Activated T-helper 1 cell treated with anti-CD3 and anti-CD28 coated beads, Interleukin-12 subunit alpha, Interleukin-12 subunit beta, Interleukin-2, Interleukin-4 antibody, amounts not matched to agents 30 ng/mL and 10 ng/mL and 1 ng/mL, durations not matched to agents 14 hours and 24 hours and 36 hours (primary cell): ENCODE results near the gene UPF2. TPM values are rescaled to one million over a fixed set of nuclear protein-coding genes. Genes with fewer than 3 reads are reported as not detected.
"Not testable (repeated sequence)": the region's sequence is repeated elsewhere in the genome, so short reads cannot be mapped to it uniquely, and the experiment has no call there.

Experiments used
- DNase-seq: peaks from one replicate; pipeline ENCODE4 v3.0.0; 2021; ENCODE audit warnings: low spot score
- H3K27ac Mint-ChIP-seq: one replicate; pipeline ENCODE4 v1.8.0; 2021; ENCODE audit warnings: mild to moderate bottlenecking, mixed read lengths
- H3K27me3 Mint-ChIP-seq: one replicate; pipeline ENCODE4 v1.8.0; 2022; ENCODE audit warnings: mild to moderate bottlenecking, moderate library complexity, mixed read lengths; ENCODE audit not compliant: insufficient read depth
- H3K36me3 Mint-ChIP-seq: one replicate; pipeline ENCODE4 v1.8.0; 2021; ENCODE audit warnings: low read depth, mixed read lengths
- H3K4me1 Mint-ChIP-seq: one replicate; pipeline ENCODE4 v1.8.0; 2021; ENCODE audit warnings: low read depth, mixed read lengths
- H3K4me3 Mint-ChIP-seq: one replicate; pipeline ENCODE4 v1.8.0; 2021; ENCODE audit warnings: mild to moderate bottlenecking, moderate library complexity, mixed read lengths
- H3K9me3 Mint-ChIP-seq: one replicate; pipeline ENCODE4 v1.8.0; 2021; ENCODE audit warnings: mixed read lengths
- intact Hi-C: fragments of 100-400 bp; cut with micrococcal nuclease; formaldehyde crosslinking; loops from one replicate; pipeline ENCODE4 v1.15.1; 2024
- total RNA-seq: library from RNA; stranded (reverse); gene quantifications from 2 replicates; pipeline ENCODE4 v1.2.3, GENCODE V29; 2022

The UPF2 gene
- total RNA-seq, 1 donor from 2014 or later, result 43.6 TPM

- no peaks in the 10 kb centered on the region for H3K27me3 Mint-ChIP-seq
- intact Hi-C loops, result no loop called here
- no peak overlapping the region for H3K27ac Mint-ChIP-seq
- no peak overlapping the region for H3K4me3 Mint-ChIP-seq
- no peaks in the 10 kb centered on the region for H3K9me3 Mint-ChIP-seq
- H3K4me1 Mint-ChIP-seq, result peaks cover 41% of the 10 kb centered on the region
- H3K36me3 Mint-ChIP-seq, result peaks cover 37% of the 10 kb centered on the region
- DNase-seq, result no peak
These were observed 15.1 kb downstream of the UPF2 start for GRCh38 chr10:12027539-12027938.

- peaks cover 35% of the 10 kb centered on the region for H3K36me3 Mint-ChIP-seq
- intact Hi-C loops, result no loop called here
- no peak overlapping the region for H3K4me3 Mint-ChIP-seq
- DNase-seq, result no peak
- H3K9me3 Mint-ChIP-seq, result no peaks in the 10 kb centered on the region
- no peak overlapping the region for H3K27ac Mint-ChIP-seq
- H3K4me1 Mint-ChIP-seq, result peaks cover 31% of the 10 kb centered on the region
- H3K27me3 Mint-ChIP-seq, result no peaks in the 10 kb centered on the region
These were observed 17.0 kb downstream of the UPF2 start for GRCh38 chr10:12025591-12025990.

- H3K9me3 Mint-ChIP-seq, result no peaks in the 10 kb centered on the region
- H3K4me1 Mint-ChIP-seq, result peaks cover 24% of the 10 kb centered on the region
- DNase-seq, result no peak
- peak overlapping the region; percentile 65 for H3K27ac Mint-ChIP-seq
- H3K4me3 Mint-ChIP-seq, result no peak overlapping the region
- peaks cover 17% of the 10 kb centered on the region for H3K36me3 Mint-ChIP-seq
- intact Hi-C loops, result no loop called here
- H3K27me3 Mint-ChIP-seq, result no peaks in the 10 kb centered on the region
These were observed 19.9 kb downstream of the UPF2 start for GRCh38 chr10:12022580-12023257.

GRCh38 chr10:12020574-12020973, 22.0 kb downstream of the UPF2 start:
- peaks cover 8% of the 10 kb centered on the region for H3K4me1 Mint-ChIP-seq

GRCh38 chr10:12019283-12019971, 23.2 kb downstream of the UPF2 start:
- H3K36me3 Mint-ChIP-seq, result peaks cover 13% of the 10 kb centered on the region
- intact Hi-C loops, result no loop called here
- H3K27ac Mint-ChIP-seq, result no peak overlapping the region
- H3K4me1 Mint-ChIP-seq, result peaks cover 8% of the 10 kb centered on the region
- no peaks in the 10 kb centered on the region for H3K27me3 Mint-ChIP-seq
- no peak overlapping the region for H3K4me3 Mint-ChIP-seq
- DNase-seq, result no peak
- H3K9me3 Mint-ChIP-seq, result no peaks in the 10 kb centered on the region

More at GRCh38 chr10:12020574-12020973, 22.0 kb downstream of the UPF2 start:
- intact Hi-C loops, result no loop called here
- no peaks in the 10 kb centered on the region for H3K9me3 Mint-ChIP-seq
- peaks cover 9% of the 10 kb centered on the region for H3K36me3 Mint-ChIP-seq
- no peak overlapping the region for H3K4me3 Mint-ChIP-seq
- H3K27ac Mint-ChIP-seq, result no peak overlapping the region
- DNase-seq, result no peak
- H3K27me3 Mint-ChIP-seq, result no peaks in the 10 kb centered on the region

GRCh38 chr10:12018438-12019282, 23.9 kb downstream of the UPF2 start:
- intact Hi-C loops, result no loop called here
- peaks cover 8% of the 10 kb centered on the region for H3K4me1 Mint-ChIP-seq
- H3K27me3 Mint-ChIP-seq, result no peaks in the 10 kb centered on the region
- H3K36me3 Mint-ChIP-seq, result peaks cover 17% of the 10 kb centered on the region
- DNase-seq, result no peak
- no peak overlapping the region for H3K4me3 Mint-ChIP-seq
- no peak overlapping the region for H3K27ac Mint-ChIP-seq
- H3K9me3 Mint-ChIP-seq, result no peaks in the 10 kb centered on the region

GRCh38 chr10:12013926-12014325, 28.7 kb downstream of the UPF2 start:
- Mint-ChIP-seq H3K9me3 (peaks cover 9% of the 10 kb centered on the region), H3K4me1 (no peaks in the 10 kb centered on the region), H3K27ac (no peak overlapping the region), H3K36me3 (peaks cover 30% of the 10 kb centered on the region), H3K27me3 (no peaks in the 10 kb centered on the region), H3K4me3 (no peak overlapping the region)
- DNase-seq, result no peak
- intact Hi-C loops, result no loop called here

DNA sequence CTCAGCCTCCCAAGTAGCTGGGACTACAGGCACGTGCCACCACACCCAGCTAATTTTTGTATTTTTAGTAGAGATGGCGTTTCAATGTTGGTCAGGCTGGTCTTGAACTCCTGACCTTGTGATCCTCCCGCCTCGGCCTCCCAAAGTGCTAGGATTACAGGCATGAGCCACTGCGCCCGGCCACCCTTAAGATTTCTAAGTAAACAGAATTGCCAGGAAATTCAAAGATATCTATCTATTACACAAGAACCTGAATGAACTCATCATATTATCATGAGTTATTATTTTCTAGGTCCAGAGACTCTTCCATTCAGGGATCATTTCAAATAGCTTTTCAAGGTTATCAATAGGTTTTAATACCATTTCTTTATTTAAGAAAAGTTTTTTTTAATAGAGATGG, 29.2 kb downstream of the UPF2 start:
- H3K4me1 Mint-ChIP-seq, intact Hi-C loops, H3K9me3 Mint-ChIP-seq, H3K27me3 Mint-ChIP-seq, H3K4me3 Mint-ChIP-seq, H3K27ac Mint-ChIP-seq, DNase-seq: not testable (repeated sequence)
- peaks cover 34% of the 10 kb centered on the region for H3K36me3 Mint-ChIP-seq

GRCh38 chr10:12010353-12010752, 32.3 kb downstream of the UPF2 start:
- Mint-ChIP-seq H3K9me3 (peaks cover 9% of the 10 kb centered on the region), H3K4me1 (peaks cover 5% of the 10 kb centered on the region), H3K27ac (no peak overlapping the region), H3K4me3 (no peak overlapping the region), H3K36me3 (peaks cover 42% of the 10 kb centered on the region), H3K27me3 (no peaks in the 10 kb centered on the region)
- intact Hi-C loops, result no loop called here
- DNase-seq, result no peak

GRCh38 chr10:12008842-12009241, 33.8 kb downstream of the UPF2 start:
- DNase-seq, H3K4me3 Mint-ChIP-seq, H3K27me3 Mint-ChIP-seq, H3K9me3 Mint-ChIP-seq, intact Hi-C loops, H3K27ac Mint-ChIP-seq: not testable (repeated sequence)
- Mint-ChIP-seq H3K4me1 (peaks cover 12% of the 10 kb centered on the region), H3K36me3 (peaks cover 46% of the 10 kb centered on the region)

DNA sequence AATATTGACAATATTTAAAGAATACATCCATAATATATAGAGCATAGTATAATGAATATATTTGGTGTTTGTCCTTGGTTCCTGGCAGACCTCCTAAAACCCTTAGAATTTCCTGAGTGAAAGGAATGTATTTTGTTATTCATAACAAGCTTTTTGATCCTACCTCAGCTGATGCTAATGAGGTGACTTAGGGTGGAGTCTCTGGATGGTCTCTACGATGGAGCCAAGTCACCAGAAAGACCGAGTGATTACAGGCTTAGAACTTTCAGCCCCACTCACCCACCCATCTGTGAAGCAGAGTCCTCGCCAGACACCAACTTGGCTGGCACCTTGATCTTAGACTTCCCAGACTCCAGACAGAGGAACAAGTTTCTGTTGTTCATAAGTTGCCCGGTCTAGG, 35.9 kb downstream of the UPF2 start:
- H3K27me3 Mint-ChIP-seq, result no peaks in the 10 kb centered on the region
- DNase-seq, result no peak
- H3K4me1 Mint-ChIP-seq, result peaks cover 12% of the 10 kb centered on the region
- H3K36me3 Mint-ChIP-seq, result peaks cover 61% of the 10 kb centered on the region
- no peak overlapping the region for H3K27ac Mint-ChIP-seq
- H3K9me3 Mint-ChIP-seq, result peaks cover 9% of the 10 kb centered on the region
- intact Hi-C loops, result no loop called here
- H3K4me3 Mint-ChIP-seq, result no peak overlapping the region

DNA sequence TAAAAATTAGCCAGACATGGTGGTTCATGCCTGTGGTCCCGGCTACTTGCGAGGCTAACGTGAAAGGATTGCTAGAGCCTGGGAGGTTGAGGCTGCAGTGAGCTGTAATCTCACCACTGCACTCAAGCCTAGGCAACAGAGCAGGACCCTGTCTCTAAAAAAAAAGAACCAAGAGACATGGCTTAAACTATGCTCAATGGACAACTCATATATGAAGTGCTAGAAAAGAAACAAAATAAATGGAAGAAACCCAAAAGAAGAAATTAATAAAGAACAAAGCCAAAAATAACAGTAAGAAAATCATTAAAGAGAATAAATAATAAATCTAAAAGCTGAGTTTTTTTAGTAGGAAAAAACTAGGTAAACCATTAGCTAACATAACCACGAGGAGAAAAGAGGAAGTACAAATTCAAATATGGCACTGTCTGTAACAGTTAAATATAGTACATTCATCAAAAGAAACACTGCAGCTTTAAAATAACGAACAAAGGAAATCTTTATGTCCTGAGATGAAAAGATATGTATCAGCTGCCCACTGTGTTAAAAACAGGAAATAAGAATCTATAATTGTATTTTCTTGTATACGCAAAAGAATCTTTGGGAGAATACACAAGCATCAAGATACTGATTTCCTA, 48.7 kb downstream of the UPF2 start:
- no peaks in the 10 kb centered on the region for H3K9me3 Mint-ChIP-seq
- H3K27ac Mint-ChIP-seq, result no peak overlapping the region
- H3K4me1 Mint-ChIP-seq, result peaks cover 9% of the 10 kb centered on the region
- H3K4me3 Mint-ChIP-seq, result no peak overlapping the region
- DNase-seq, result no peak
- peaks cover 33% of the 10 kb centered on the region for H3K36me3 Mint-ChIP-seq
- H3K27me3 Mint-ChIP-seq, result no peaks in the 10 kb centered on the region
- intact Hi-C loops, result no loop called here
